ENCODE data around the gene SHC2.
"Not testable (repeated sequence)": the region's sequence is repeated elsewhere in the genome, so short reads cannot be mapped to it uniquely, and the experiment has no call there.

Gene SHC2

GRCh38 chr19:428149-428548 is 32.7 kb downstream of the SHC2 start:
- 0 out of 2 replicates have a peak overlapping the region, but pooled peaks have one; percentile 31 for H3K4me3 ChIP-seq (ENCODE audit: low read depth, low read length)
- peaks cover 21% of the 10 kb centered on the region; the same call in 1 of the 2 replicates for H3K36me3 ChIP-seq (ENCODE audit: control insufficient read depth, insufficient read depth, low read length)
- peaks cover 4% of the 10 kb centered on the region; the same call in 1 of the 2 replicates for H3K4me1 ChIP-seq (ENCODE audit: control insufficient read depth, insufficient read depth, low read length)
- H3K9ac ChIP-seq (ENCODE audit: low read length), result peak overlapping the region; percentile 65
- peaks cover 28% of the 10 kb centered on the region for H3K9me3 ChIP-seq (ENCODE audit: control insufficient read depth, insufficient read depth, low read depth, low read length)
- H3K27ac ChIP-seq (ENCODE audit: low read depth, low read length), result no peak overlapping the region
- H3K27me3 ChIP-seq (ENCODE audit: control insufficient read depth, insufficient read depth, low read length), result peaks cover 23% of the 10 kb centered on the region

GRCh38 chr19:427675-428074 is 33.2 kb downstream of the SHC2 start:
- not testable (repeated sequence) for H3K4me1 ChIP-seq (ENCODE audit: control insufficient read depth, insufficient read depth, low read length); H3K27ac ChIP-seq (ENCODE audit: low read depth, low read length)
- Histone ChIP-seq H3K36me3 (ENCODE audit: control insufficient read depth, insufficient read depth, low read length) (peaks cover 21% of the 10 kb centered on the region; the same call in 1 of the 2 replicates), H3K27me3 (ENCODE audit: control insufficient read depth, insufficient read depth, low read length) (peaks cover 23% of the 10 kb centered on the region), H3K9me3 (ENCODE audit: control insufficient read depth, insufficient read depth, low read depth, low read length) (peaks cover 28% of the 10 kb centered on the region), H3K9ac (ENCODE audit: low read length) (peak overlapping the region; percentile 65), H3K4me3 (ENCODE audit: low read depth, low read length) (0 out of 2 replicates have a peak overlapping the region, but pooled peaks have one; percentile 31)

GRCh38 chr19:426725-427445 is 33.9 kb downstream of the SHC2 start:
- Histone ChIP-seq H3K36me3 (ENCODE audit: control insufficient read depth, insufficient read depth, low read length) (peaks cover 21% of the 10 kb centered on the region; the same call in 1 of the 2 replicates), H3K4me1 (ENCODE audit: control insufficient read depth, insufficient read depth, low read length) (peaks cover 4% of the 10 kb centered on the region; the same call in 1 of the 2 replicates)

GRCh38 chr19:425056-425455 is 35.8 kb downstream of the SHC2 start:
- no peak overlapping the region for H3K27ac ChIP-seq (ENCODE audit: low read depth, low read length)
- H3K9me3 ChIP-seq (ENCODE audit: control insufficient read depth, insufficient read depth, low read depth, low read length), result peaks cover 17% of the 10 kb centered on the region
- no peak overlapping the region for H3K9ac ChIP-seq (ENCODE audit: low read length)
- peaks cover 12% of the 10 kb centered on the region; the same call in 1 of the 2 replicates for H3K36me3 ChIP-seq (ENCODE audit: control insufficient read depth, insufficient read depth, low read length)
- H3K4me3 ChIP-seq (ENCODE audit: low read depth, low read length), result no peak overlapping the region
- peaks cover 23% of the 10 kb centered on the region for H3K27me3 ChIP-seq (ENCODE audit: control insufficient read depth, insufficient read depth, low read length)
- H3K4me1 ChIP-seq (ENCODE audit: control insufficient read depth, insufficient read depth, low read length), result peaks cover 4% of the 10 kb centered on the region; the same call in 1 of the 2 replicates

More at GRCh38 chr19:426725-427445, 33.9 kb downstream of the SHC2 start:
- peak overlapping the region; percentile 3 for H3K9ac ChIP-seq (ENCODE audit: low read length)
- H3K27me3 ChIP-seq (ENCODE audit: control insufficient read depth, insufficient read depth, low read length), result peaks cover 23% of the 10 kb centered on the region
- H3K27ac ChIP-seq (ENCODE audit: low read depth, low read length), result no peak overlapping the region
- 0 out of 2 replicates have a peak overlapping the region, but pooled peaks have one; percentile 21 for H3K4me3 ChIP-seq (ENCODE audit: low read depth, low read length)
- peaks cover 28% of the 10 kb centered on the region for H3K9me3 ChIP-seq (ENCODE audit: control insufficient read depth, insufficient read depth, low read depth, low read length)

- Histone ChIP-seq H3K9me3 (ENCODE audit: control insufficient read depth, insufficient read depth, low read depth, low read length) (peaks cover 12% of the 10 kb centered on the region), H3K27me3 (ENCODE audit: control insufficient read depth, insufficient read depth, low read length) (peaks cover 23% of the 10 kb centered on the region), H3K4me3 (ENCODE audit: low read depth, low read length) (no peak overlapping the region), H3K4me1 (ENCODE audit: control insufficient read depth, insufficient read depth, low read length) (peaks cover 4% of the 10 kb centered on the region; the same call in 1 of the 2 replicates), H3K36me3 (ENCODE audit: control insufficient read depth, insufficient read depth, low read length) (peaks cover 7% of the 10 kb centered on the region; the same call in 1 of the 2 replicates), H3K27ac (ENCODE audit: low read depth, low read length) (no peak overlapping the region), H3K9ac (ENCODE audit: low read length) (no peak overlapping the region)
These were observed 36.3 kb downstream of the SHC2 start for GRCh38 chr19:424546-424945.

- Histone ChIP-seq H3K9me3 (ENCODE audit: control insufficient read depth, insufficient read depth, low read depth, low read length) (peaks cover 5% of the 10 kb centered on the region), H3K4me1 (ENCODE audit: control insufficient read depth, insufficient read depth, low read length) (peaks cover 4% of the 10 kb centered on the region; the same call in 1 of the 2 replicates), H3K9ac (ENCODE audit: low read length) (no peak overlapping the region), H3K27ac (ENCODE audit: low read depth, low read length) (no peak overlapping the region), H3K27me3 (ENCODE audit: control insufficient read depth, insufficient read depth, low read length) (peaks cover 23% of the 10 kb centered on the region), H3K4me3 (ENCODE audit: low read depth, low read length) (no peak overlapping the region), H3K36me3 (ENCODE audit: control insufficient read depth, insufficient read depth, low read length) (peaks cover 2% of the 10 kb centered on the region; the same call in 1 of the 2 replicates)
These were observed 37.0 kb downstream of the SHC2 start for GRCh38 chr19:423691-424466.

- not testable (repeated sequence) for H3K36me3 ChIP-seq (ENCODE audit: control insufficient read depth, insufficient read depth, low read length); H3K9me3 ChIP-seq (ENCODE audit: control insufficient read depth, insufficient read depth, low read depth, low read length); H3K27ac ChIP-seq (ENCODE audit: low read depth, low read length); H3K9ac ChIP-seq (ENCODE audit: low read length); H3K4me1 ChIP-seq (ENCODE audit: control insufficient read depth, insufficient read depth, low read length); H3K4me3 ChIP-seq (ENCODE audit: low read depth, low read length)
- peaks cover 16% of the 10 kb centered on the region for H3K27me3 ChIP-seq (ENCODE audit: control insufficient read depth, insufficient read depth, low read length)
These were observed 38.0 kb downstream of the SHC2 start for GRCh38 chr19:422917-423226.

- H3K27me3 ChIP-seq (ENCODE audit: control insufficient read depth, insufficient read depth, low read length), result peaks cover 12% of the 10 kb centered on the region
- no peaks in the 10 kb centered on the region for H3K36me3 ChIP-seq (ENCODE audit: control insufficient read depth, insufficient read depth, low read length)
- H3K4me3 ChIP-seq (ENCODE audit: low read depth, low read length), result no peak overlapping the region
- no peak overlapping the region for H3K27ac ChIP-seq (ENCODE audit: low read depth, low read length)
- no peaks in the 10 kb centered on the region for H3K9me3 ChIP-seq (ENCODE audit: control insufficient read depth, insufficient read depth, low read depth, low read length)
- no peak overlapping the region for H3K9ac ChIP-seq (ENCODE audit: low read length)
- H3K4me1 ChIP-seq (ENCODE audit: control insufficient read depth, insufficient read depth, low read length), result peaks cover 14% of the 10 kb centered on the region
These were observed 38.5 kb downstream of the SHC2 start for GRCh38 chr19:422213-422916.

- Histone ChIP-seq H3K27me3 (ENCODE audit: control insufficient read depth, insufficient read depth, low read length) (no peaks in the 10 kb centered on the region), H3K9me3 (ENCODE audit: control insufficient read depth, insufficient read depth, low read depth, low read length) (no peaks in the 10 kb centered on the region), H3K27ac (ENCODE audit: low read depth, low read length) (no peak overlapping the region), H3K9ac (ENCODE audit: low read length) (no peak overlapping the region), H3K36me3 (ENCODE audit: control insufficient read depth, insufficient read depth, low read length) (no peaks in the 10 kb centered on the region), H3K4me3 (ENCODE audit: low read depth, low read length) (no peak overlapping the region), H3K4me1 (ENCODE audit: control insufficient read depth, insufficient read depth, low read length) (peaks cover 22% of the 10 kb centered on the region)
These were observed 40.9 kb downstream of the SHC2 start for GRCh38 chr19:419721-420515.

Data from HUES6 (cell line).